ENCODE measurements around the gene TSHZ2. TPM values are rescaled to one million over a fixed set of nuclear protein-coding genes. Genes with fewer than 3 reads are reported as not detected.

Gene TSHZ2
- total and polyA plus RNA-seq, 2 experiments from 2014 or later: 1.1 to 5.2 TPM

DNA sequence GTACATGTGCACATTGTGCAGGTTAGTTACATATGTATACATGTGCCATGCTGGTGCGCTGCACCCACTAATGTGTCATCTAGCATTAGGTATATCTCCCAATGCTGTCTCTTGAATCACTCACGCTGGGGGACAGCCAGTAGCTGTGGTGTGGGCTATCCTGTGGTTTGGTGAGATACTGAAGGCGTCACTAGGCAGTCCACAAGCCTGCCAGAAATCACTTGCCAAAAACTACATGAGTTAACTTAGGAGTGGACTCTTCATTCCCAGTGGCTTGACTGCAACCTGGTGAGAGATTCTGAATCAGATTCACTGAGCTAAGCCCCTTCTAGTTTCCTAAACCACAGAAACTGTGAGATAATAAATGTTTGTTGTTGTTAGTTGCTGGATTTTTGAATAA, 191.3 kb downstream of the TSHZ2 start:
- Histone ChIP-seq H4K20me1 (ENCODE audit: insufficient read depth, poor library complexity, severe bottlenecking) (no peaks in the 10 kb centered on the region), H3K79me2 (no peaks in the 10 kb centered on the region), H3K4me2 (no peak overlapping the region), H3K9me3 (ENCODE audit: low read depth) (no peaks in the 10 kb centered on the region), H3K36me3 (replicated peaks; ENCODE audit: insufficient read depth, low read depth) (no peaks in the 10 kb centered on the region), H3K9me2 (replicated peaks; ENCODE audit: insufficient read depth) (no peaks in the 10 kb centered on the region), H2AFZ (no peak overlapping the region), H3K4me3 (no peak overlapping the region), H3K27ac (no peak overlapping the region), H3K4me1 (ENCODE audit: insufficient read depth) (no peaks in the 10 kb centered on the region), H3K27me3 (no peaks in the 10 kb centered on the region)
- 90% methylated on average over 3 of the region's 3 CpGs for WGBS (ENCODE audit: low lambda C conversion rate, missing lambda C conversion rate)
- TF ChIP-seq, protein P1, sequence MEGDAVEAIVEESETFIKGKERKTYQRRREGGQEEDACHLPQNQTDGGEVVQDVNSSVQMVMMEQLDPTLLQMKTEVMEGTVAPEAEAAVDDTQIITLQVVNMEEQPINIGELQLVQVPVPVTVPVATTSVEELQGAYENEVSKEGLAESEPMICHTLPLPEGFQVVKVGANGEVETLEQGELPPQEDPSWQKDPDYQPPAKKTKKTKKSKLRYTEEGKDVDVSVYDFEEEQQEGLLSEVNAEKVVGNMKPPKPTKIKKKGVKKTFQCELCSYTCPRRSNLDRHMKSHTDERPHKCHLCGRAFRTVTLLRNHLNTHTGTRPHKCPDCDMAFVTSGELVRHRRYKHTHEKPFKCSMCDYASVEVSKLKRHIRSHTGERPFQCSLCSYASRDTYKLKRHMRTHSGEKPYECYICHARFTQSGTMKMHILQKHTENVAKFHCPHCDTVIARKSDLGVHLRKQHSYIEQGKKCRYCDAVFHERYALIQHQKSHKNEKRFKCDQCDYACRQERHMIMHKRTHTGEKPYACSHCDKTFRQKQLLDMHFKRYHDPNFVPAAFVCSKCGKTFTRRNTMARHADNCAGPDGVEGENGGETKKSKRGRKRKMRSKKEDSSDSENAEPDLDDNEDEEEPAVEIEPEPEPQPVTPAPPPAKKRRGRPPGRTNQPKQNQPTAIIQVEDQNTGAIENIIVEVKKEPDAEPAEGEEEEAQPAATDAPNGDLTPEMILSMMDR (IDR thresholded peaks at IDR 0.05; ENCODE audit: poor library complexity): no peak
- no peak for TF ChIP-seq EZH2 (IDR thresholded peaks at IDR 0.05; ENCODE audit: borderline replicate concordance)
- TF ChIP-seq EZH2phosphoT487 (IDR thresholded peaks at IDR 0.05; ENCODE audit: low read depth, severe bottlenecking, unreplicated experiment): no peak
- DNase-seq (ENCODE audit: low spot score): no peak

DNA sequence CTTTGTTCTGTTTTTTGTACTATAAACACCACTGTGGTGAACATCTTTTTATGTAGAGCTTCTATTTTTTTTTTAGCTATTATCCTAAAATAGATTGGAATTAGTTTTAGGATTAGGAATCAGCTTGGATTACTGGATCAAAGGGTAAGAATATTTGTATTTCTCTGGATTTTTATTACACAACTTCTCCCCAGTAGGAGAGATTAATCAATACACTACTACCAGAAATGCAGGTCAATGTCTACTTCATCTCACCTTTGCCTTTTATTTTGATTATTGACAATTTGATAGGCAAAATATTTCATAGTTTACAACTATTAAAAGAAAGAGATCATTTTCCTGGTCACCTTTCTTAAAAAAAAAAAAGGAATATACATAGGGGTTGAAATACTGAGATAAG, 191.9 kb downstream of the TSHZ2 start:
- no peaks in the 10 kb centered on the region for H3K9me2 ChIP-seq (replicated peaks; ENCODE audit: insufficient read depth)
- no peaks in the 10 kb centered on the region for H3K36me3 ChIP-seq (replicated peaks; ENCODE audit: insufficient read depth, low read depth)
- H3K27ac ChIP-seq: no peak overlapping the region
- no peak overlapping the region for H3K4me3 ChIP-seq
- H3K9me3 ChIP-seq (ENCODE audit: low read depth): no peaks in the 10 kb centered on the region
- no peak for TF ChIP-seq EZH2 (IDR thresholded peaks at IDR 0.05; ENCODE audit: borderline replicate concordance)
- TF ChIP-seq, protein P1 (IDR thresholded peaks at IDR 0.05; ENCODE audit: poor library complexity): no peak
- no peak for TF ChIP-seq EZH2phosphoT487 (IDR thresholded peaks at IDR 0.05; ENCODE audit: low read depth, severe bottlenecking, unreplicated experiment)
- no peak overlapping the region for H2AFZ ChIP-seq
- H3K79me2 ChIP-seq: no peaks in the 10 kb centered on the region
- no peaks in the 10 kb centered on the region for H3K27me3 ChIP-seq
- no peak overlapping the region for H3K4me2 ChIP-seq
- DNase-seq (ENCODE audit: low spot score): no peak
- no peaks in the 10 kb centered on the region for H4K20me1 ChIP-seq (ENCODE audit: insufficient read depth, poor library complexity, severe bottlenecking)
- H3K4me1 ChIP-seq (ENCODE audit: insufficient read depth): no peaks in the 10 kb centered on the region

DNA sequence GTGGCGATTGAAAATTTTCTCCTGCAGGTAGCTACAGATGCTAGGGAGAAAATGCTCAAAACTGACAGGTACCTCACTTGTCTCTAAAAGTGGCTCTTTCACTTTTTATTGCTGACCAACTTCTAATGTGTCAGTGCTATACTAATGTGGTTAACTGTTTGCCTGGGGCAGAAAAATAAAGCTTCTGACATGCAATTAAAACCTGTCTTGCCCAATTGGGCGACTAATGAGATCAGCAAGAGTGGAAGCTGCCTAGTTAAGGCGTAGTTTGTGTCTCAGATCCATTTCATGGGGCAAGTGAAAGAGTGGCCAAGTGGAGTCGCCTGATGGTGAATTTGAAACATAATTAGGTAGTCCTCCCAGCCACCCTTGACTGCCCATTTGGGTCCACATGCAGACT, 193.3 kb downstream of the TSHZ2 start:
- Histone ChIP-seq H3K79me2 (no peaks in the 10 kb centered on the region), H3K27ac (no peak overlapping the region), H3K4me3 (no peak overlapping the region), H3K4me2 (no peak overlapping the region), H3K4me1 (ENCODE audit: insufficient read depth) (no peaks in the 10 kb centered on the region), H3K27me3 (no peaks in the 10 kb centered on the region), H3K9me3 (ENCODE audit: low read depth) (no peaks in the 10 kb centered on the region), H4K20me1 (ENCODE audit: insufficient read depth, poor library complexity, severe bottlenecking) (no peaks in the 10 kb centered on the region), H3K36me3 (replicated peaks; ENCODE audit: insufficient read depth, low read depth) (no peaks in the 10 kb centered on the region), H2AFZ (no peak overlapping the region), H3K9me2 (replicated peaks; ENCODE audit: insufficient read depth) (no peaks in the 10 kb centered on the region)
- no peak for DNase-seq (ENCODE audit: low spot score)
- TF ChIP-seq, protein P1 (IDR thresholded peaks at IDR 0.05; ENCODE audit: poor library complexity): no peak
- TF ChIP-seq EZH2phosphoT487 (IDR thresholded peaks at IDR 0.05; ENCODE audit: low read depth, severe bottlenecking, unreplicated experiment): no peak
- no peak for TF ChIP-seq EZH2 (IDR thresholded peaks at IDR 0.05; ENCODE audit: borderline replicate concordance)
- WGBS (ENCODE audit: low lambda C conversion rate, missing lambda C conversion rate): 95% methylated on average over 4 of the region's 4 CpGs

DNA sequence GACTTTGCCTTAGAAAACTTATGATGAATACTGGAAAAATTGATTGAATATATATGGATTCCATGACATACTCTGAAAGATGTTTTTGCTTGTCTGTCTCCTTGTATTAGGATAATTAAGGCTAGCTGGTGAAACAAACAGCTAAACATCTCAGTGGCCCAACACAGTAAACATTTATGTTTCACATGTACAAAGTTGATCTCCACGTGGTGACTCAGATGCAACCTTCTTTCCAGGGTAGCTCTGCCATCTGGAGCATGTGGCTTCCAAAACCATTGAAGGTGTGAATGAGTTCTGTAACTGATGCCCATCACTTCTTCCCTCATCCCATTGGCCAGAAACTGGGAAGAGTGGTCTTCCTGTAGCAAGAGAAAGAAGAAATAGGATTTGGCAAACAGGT, 196.3 kb downstream of the TSHZ2 start:
- Histone ChIP-seq H3K4me3 (no peak overlapping the region), H3K9me2 (replicated peaks; ENCODE audit: insufficient read depth) (no peaks in the 10 kb centered on the region), H3K27ac (no peak overlapping the region), H3K4me1 (ENCODE audit: insufficient read depth) (no peaks in the 10 kb centered on the region), H3K36me3 (replicated peaks; ENCODE audit: insufficient read depth, low read depth) (no peaks in the 10 kb centered on the region), H3K79me2 (no peaks in the 10 kb centered on the region), H3K4me2 (no peak overlapping the region), H2AFZ (no peak overlapping the region), H3K9me3 (ENCODE audit: low read depth) (no peaks in the 10 kb centered on the region), H4K20me1 (ENCODE audit: insufficient read depth, poor library complexity, severe bottlenecking) (no peaks in the 10 kb centered on the region), H3K27me3 (no peaks in the 10 kb centered on the region)
- no peak for DNase-seq (ENCODE audit: low spot score)
- 88% methylated on average over 1 of the region's 1 CpG for whole genome bisulfite sequencing (ENCODE audit: low lambda C conversion rate, missing lambda C conversion rate)
- TF ChIP-seq EZH2 (IDR thresholded peaks at IDR 0.05; ENCODE audit: borderline replicate concordance) (no peak), EZH2phosphoT487 (IDR thresholded peaks at IDR 0.05; ENCODE audit: low read depth, severe bottlenecking, unreplicated experiment) (no peak)
- TF ChIP-seq, protein P1 (IDR thresholded peaks at IDR 0.05; ENCODE audit: poor library complexity): no peak
